ENCODE data around the gene FAXC. TPM values are rescaled to one million over a fixed set of nuclear protein-coding genes. Genes with fewer than 3 reads are reported as not detected.

Gene FAXC
- total and polyA plus RNA-seq, 3 experiments from 2014 or later, result not detected

GRCh38 chr6:99334526-99335127 lies 14.8 kb downstream of the FAXC start:
- DNase-seq, result no peak
- Histone ChIP-seq H3K4me3 (ENCODE audit: low read length) (no peak overlapping the region), H3K4me1 (ENCODE audit: insufficient read depth, low read length) (no peaks in the 10 kb centered on the region), H3K36me3 (ENCODE audit: insufficient read depth, low read length) (no peaks in the 10 kb centered on the region), H3K9me3 (ENCODE audit: low read length) (no peaks in the 10 kb centered on the region), H3K27ac (ENCODE audit: low read depth, low read length) (no peak overlapping the region), H3K27me3 (ENCODE audit: insufficient read depth, low read length, poor library complexity, severe bottlenecking) (no peaks in the 10 kb centered on the region)
- POLR2A ChIA-PET, result no interaction called here
- H3K9me3 Mint-ChIP-seq, result no peaks in the 10 kb centered on the region
- CTCF ChIA-PET, result interaction anchor here (0.7 kb wide), 1 partner anchor 92 kb away, joined by 3 read pairs; no protein-coding TSS in a partner anchor
- H3K27ac Mint-ChIP-seq, result no peak overlapping the region
- H3K27me3 Mint-ChIP-seq, result peaks cover 11 to 51% of the 10 kb centered on the region in 2 donors
- no peaks in the 10 kb centered on the region for H3K36me3 Mint-ChIP-seq
- H3K4me3 Mint-ChIP-seq, result no peak overlapping the region
- H3K4me1 Mint-ChIP-seq, result peaks cover 2 to 4% (median 3%) of the 10 kb centered on the region in 3 donors

GRCh38 chr6:99333068-99333467 lies 16.4 kb downstream of the FAXC start:
- Mint-ChIP-seq H3K4me3 (no peak overlapping the region), H3K36me3 (no peaks in the 10 kb centered on the region), H3K27me3 (peaks cover 4 to 36% of the 10 kb centered on the region in 2 donors), H3K27ac (no peak overlapping the region), H3K9me3 (no peaks in the 10 kb centered on the region), H3K4me1 (peaks cover 2 to 4% (median 3%) of the 10 kb centered on the region in 3 donors)
- no peak for DNase-seq
- H3K9me3 ChIP-seq (ENCODE audit: low read length), result no peaks in the 10 kb centered on the region
- no peaks in the 10 kb centered on the region for H3K36me3 ChIP-seq (ENCODE audit: insufficient read depth, low read length)
- ChIA-PET POLR2A (no interaction called here), CTCF (no interaction called here)
- H3K27ac ChIP-seq (ENCODE audit: low read depth, low read length), result no peak overlapping the region
- no peaks in the 10 kb centered on the region for H3K27me3 ChIP-seq (ENCODE audit: insufficient read depth, low read length, poor library complexity, severe bottlenecking)
- no peak overlapping the region for H3K4me3 ChIP-seq (ENCODE audit: low read length)
- H3K4me1 ChIP-seq (ENCODE audit: insufficient read depth, low read length), result no peaks in the 10 kb centered on the region

GRCh38 chr6:99331531-99331930 lies 17.9 kb downstream of the FAXC start:
- ChIA-PET POLR2A (no interaction called here), CTCF (interaction anchor here (0.8 to 2.3 kb wide), 2 partner anchors 16 to 94 kb away, joined by 3 to 5 read pairs; no protein-coding TSS in a partner anchor)
- Mint-ChIP-seq H3K4me1 (peaks cover 2 to 4% (median 3%) of the 10 kb centered on the region in 3 donors), H3K9me3 (no peaks in the 10 kb centered on the region), H3K36me3 (no peaks in the 10 kb centered on the region), H3K27me3 (peaks cover 4 to 23% of the 10 kb centered on the region in 2 donors), H3K4me3 (no peak overlapping the region), H3K27ac (peak overlapping the region in 1 of 8 donors; percentile 25)
- Histone ChIP-seq H3K27ac (ENCODE audit: low read depth, low read length) (no peak overlapping the region), H3K9me3 (ENCODE audit: low read length) (no peaks in the 10 kb centered on the region), H3K27me3 (ENCODE audit: insufficient read depth, low read length, poor library complexity, severe bottlenecking) (no peaks in the 10 kb centered on the region), H3K4me1 (ENCODE audit: insufficient read depth, low read length) (no peaks in the 10 kb centered on the region), H3K4me3 (ENCODE audit: low read length) (no peak overlapping the region), H3K36me3 (ENCODE audit: insufficient read depth, low read length) (no peaks in the 10 kb centered on the region)
- DNase-seq, result no peak

- CTCF ChIA-PET, result interaction anchor here (0.8 to 2.3 kb wide), 11 partner anchors 9 to 416 kb away, joined by 3 to 6 read pairs (median 4); no protein-coding TSS in a partner anchor
- H3K4me3 Mint-ChIP-seq, result peak overlapping the region in 2 of 7 donors; percentile 16 to 41
- H3K27me3 Mint-ChIP-seq, result peaks cover 4 to 15% of the 10 kb centered on the region in 2 donors
- no peaks in the 10 kb centered on the region for H3K36me3 Mint-ChIP-seq
- H3K27me3 ChIP-seq (ENCODE audit: insufficient read depth, low read length, poor library complexity, severe bottlenecking), result no peaks in the 10 kb centered on the region
- no peak overlapping the region for H3K27ac ChIP-seq (ENCODE audit: low read depth, low read length)
- no peaks in the 10 kb centered on the region for H3K9me3 Mint-ChIP-seq
- peak; percentile 27 to 60 (median 35) for DNase-seq
- H3K9me3 ChIP-seq (ENCODE audit: low read length), result no peaks in the 10 kb centered on the region
- no peak overlapping the region for H3K4me3 ChIP-seq (ENCODE audit: low read length)
- peak overlapping the region in 1 of 8 donors; percentile 7 for H3K27ac Mint-ChIP-seq
- H3K4me1 ChIP-seq (ENCODE audit: insufficient read depth, low read length), result no peaks in the 10 kb centered on the region
- peaks cover 2 to 4% (median 3%) of the 10 kb centered on the region in 3 donors for H3K4me1 Mint-ChIP-seq
- no peaks in the 10 kb centered on the region for H3K36me3 ChIP-seq (ENCODE audit: insufficient read depth, low read length)
- POLR2A ChIA-PET, result no interaction called here
These were observed 19.3 kb downstream of the FAXC start for GRCh38 chr6:99330159-99330558.

GRCh38 chr6:99324996-99325395 lies 24.5 kb downstream of the FAXC start:
- Mint-ChIP-seq H3K4me1 (peaks cover 0 to under 1% (median 0%) of the 10 kb centered on the region in 3 donors), H3K27me3 (peaks cover 9 to 36% of the 10 kb centered on the region in 2 donors), H3K36me3 (no peaks in the 10 kb centered on the region), H3K9me3 (no peaks in the 10 kb centered on the region), H3K4me3 (no peak overlapping the region), H3K27ac (no peak overlapping the region)
- H3K27me3 ChIP-seq (ENCODE audit: insufficient read depth, low read length, poor library complexity, severe bottlenecking), result peaks cover 6% of the 10 kb centered on the region
- ChIA-PET CTCF (no interaction called here), POLR2A (no interaction called here)
- no peaks in the 10 kb centered on the region for H3K36me3 ChIP-seq (ENCODE audit: insufficient read depth, low read length)
- no peak overlapping the region for H3K27ac ChIP-seq (ENCODE audit: low read depth, low read length)
- H3K4me3 ChIP-seq (ENCODE audit: low read length), result no peak overlapping the region
- no peak for DNase-seq
- H3K9me3 ChIP-seq (ENCODE audit: low read length), result no peaks in the 10 kb centered on the region
- no peaks in the 10 kb centered on the region for H3K4me1 ChIP-seq (ENCODE audit: insufficient read depth, low read length)

GRCh38 chr6:99318566-99318965 lies 30.9 kb downstream of the FAXC start:
- Mint-ChIP-seq H3K9me3 (no peaks in the 10 kb centered on the region), H3K4me1 (no peaks in the 10 kb centered on the region), H3K27ac (no peak overlapping the region), H3K27me3 (peaks cover 7 to 48% of the 10 kb centered on the region in 2 donors), H3K36me3 (no peaks in the 10 kb centered on the region), H3K4me3 (no peak overlapping the region)
- no peak overlapping the region for H3K4me3 ChIP-seq (ENCODE audit: low read length)
- peaks cover 6% of the 10 kb centered on the region for H3K27me3 ChIP-seq (ENCODE audit: insufficient read depth, low read length, poor library complexity, severe bottlenecking)
- H3K27ac ChIP-seq (ENCODE audit: low read depth, low read length), result no peak overlapping the region
- no peak for DNase-seq
- POLR2A ChIA-PET, result no interaction called here
- CTCF ChIA-PET, result interaction anchor here (1.7 kb wide), 1 partner anchor 12 kb away, joined by 5 read pairs; no protein-coding TSS in a partner anchor
- no peaks in the 10 kb centered on the region for H3K9me3 ChIP-seq (ENCODE audit: low read length)
- H3K4me1 ChIP-seq (ENCODE audit: insufficient read depth, low read length), result no peaks in the 10 kb centered on the region
- H3K36me3 ChIP-seq (ENCODE audit: insufficient read depth, low read length), result no peaks in the 10 kb centered on the region

DNA sequence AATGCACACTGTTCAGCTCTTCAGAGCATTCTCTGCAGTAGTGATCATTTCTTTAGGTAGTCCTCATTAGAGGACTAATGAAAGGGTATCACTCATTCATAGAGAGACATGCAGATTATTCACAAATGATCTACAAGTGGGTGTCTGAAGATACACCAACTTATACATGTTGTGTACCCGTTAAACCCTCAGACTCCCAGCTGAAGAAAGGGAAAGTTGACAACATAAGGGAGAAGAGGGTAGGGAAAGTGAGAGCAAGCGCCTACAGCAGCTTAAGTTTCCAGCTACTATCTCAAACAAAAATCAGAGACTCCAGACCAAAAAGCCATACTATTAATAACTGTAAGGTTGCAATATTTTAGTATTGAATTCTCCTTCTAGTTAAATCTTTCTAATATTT lies 37.1 kb downstream of the FAXC start:
- no peaks in the 10 kb centered on the region for H3K4me1 Mint-ChIP-seq
- H3K36me3 Mint-ChIP-seq, result no peaks in the 10 kb centered on the region
- Histone ChIP-seq H3K27me3 (ENCODE audit: insufficient read depth, low read length, poor library complexity, severe bottlenecking) (no peaks in the 10 kb centered on the region), H3K27ac (ENCODE audit: low read depth, low read length) (no peak overlapping the region), H3K9me3 (ENCODE audit: low read length) (no peaks in the 10 kb centered on the region), H3K36me3 (ENCODE audit: insufficient read depth, low read length) (no peaks in the 10 kb centered on the region), H3K4me3 (ENCODE audit: low read length) (no peak overlapping the region), H3K4me1 (ENCODE audit: insufficient read depth, low read length) (no peaks in the 10 kb centered on the region)
- H3K9me3 Mint-ChIP-seq, result no peaks in the 10 kb centered on the region
- no peak overlapping the region for H3K4me3 Mint-ChIP-seq
- ChIA-PET CTCF (no interaction called here), POLR2A (no interaction called here)
- H3K27me3 Mint-ChIP-seq, result peaks cover 2 to 14% of the 10 kb centered on the region in 2 donors
- H3K27ac Mint-ChIP-seq, result no peak overlapping the region
- DNase-seq, result no peak

- ChIA-PET CTCF (no interaction called here), POLR2A (no interaction called here)
- Mint-ChIP-seq H3K27ac (no peak overlapping the region), H3K9me3 (no peaks in the 10 kb centered on the region), H3K4me1 (no peaks in the 10 kb centered on the region), H3K27me3 (peaks cover 5 to 20% of the 10 kb centered on the region in 2 donors), H3K36me3 (no peaks in the 10 kb centered on the region), H3K4me3 (no peak overlapping the region)
- no peaks in the 10 kb centered on the region for H3K36me3 ChIP-seq (ENCODE audit: insufficient read depth, low read length)
- no peak for DNase-seq
- H3K4me1 ChIP-seq (ENCODE audit: insufficient read depth, low read length), result no peaks in the 10 kb centered on the region
- no peaks in the 10 kb centered on the region for H3K27me3 ChIP-seq (ENCODE audit: insufficient read depth, low read length, poor library complexity, severe bottlenecking)
- no peak overlapping the region for H3K4me3 ChIP-seq (ENCODE audit: low read length)
- no peak overlapping the region for H3K27ac ChIP-seq (ENCODE audit: low read depth, low read length)
- no peaks in the 10 kb centered on the region for H3K9me3 ChIP-seq (ENCODE audit: low read length)
These were observed 38.9 kb downstream of the FAXC start for GRCh38 chr6:99310553-99310952.

Data from CD8-positive, alpha-beta memory T cell (primary cell).